ENCODE results near the gene SLC25A13.

SLC25A13 gene

DNA sequence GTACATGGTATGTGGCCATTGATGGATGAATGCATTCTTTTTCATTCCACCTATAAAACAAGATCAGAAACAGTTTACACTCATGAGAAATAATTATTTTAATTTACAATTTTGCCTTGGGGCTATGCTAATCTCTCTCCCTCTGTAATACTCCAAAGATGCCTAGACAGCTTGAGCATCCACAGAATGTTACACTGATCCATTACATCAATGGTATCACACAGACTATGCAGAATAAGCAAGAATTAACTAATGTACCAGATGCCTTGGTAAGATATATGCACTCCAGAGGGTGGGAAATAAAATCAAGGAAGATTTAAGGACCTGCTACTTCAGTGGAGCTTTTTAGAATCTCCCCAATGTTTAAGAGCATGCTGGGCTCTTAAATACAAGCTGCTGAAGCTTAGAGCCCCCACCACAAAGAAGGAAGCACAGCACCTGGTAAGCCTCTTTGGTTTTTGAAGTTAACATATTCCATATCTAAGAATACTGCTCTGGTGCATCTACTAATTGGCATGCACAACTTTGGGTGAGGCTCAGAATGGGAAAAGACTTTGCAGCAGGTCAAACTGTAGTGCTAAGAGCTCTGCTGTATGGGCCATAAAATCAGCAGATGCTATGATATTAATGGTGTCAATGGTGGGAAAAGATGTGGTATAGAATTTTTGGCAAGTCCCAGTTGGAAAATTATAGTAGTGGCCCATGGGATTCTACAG lies 219.6 kb downstream of the SLC25A13 start:
- Histone ChIP-seq H3K4me1 (ENCODE audit: control insufficient read depth, insufficient read depth, low read length, poor library complexity, severe bottlenecking) (no peaks in the 10 kb centered on the region), H3K27me3 (replicated peaks; ENCODE audit: control insufficient read depth, insufficient read depth, low read length, poor library complexity, severe bottlenecking) (no peaks in the 10 kb centered on the region), H3K36me3 (ENCODE audit: control insufficient read depth, insufficient read depth, low read length) (no peaks in the 10 kb centered on the region), H3K27ac (ENCODE audit: insufficient read depth, low read length, poor library complexity, severe bottlenecking) (no peak overlapping the region), H3K9me3 (ENCODE audit: control insufficient read depth, low read length) (no peaks in the 10 kb centered on the region), H3K4me3 (ENCODE audit: insufficient read depth, low read depth, low read length, poor library complexity, severe bottlenecking) (no peak overlapping the region)
- DNase-seq = no peak

DNA sequence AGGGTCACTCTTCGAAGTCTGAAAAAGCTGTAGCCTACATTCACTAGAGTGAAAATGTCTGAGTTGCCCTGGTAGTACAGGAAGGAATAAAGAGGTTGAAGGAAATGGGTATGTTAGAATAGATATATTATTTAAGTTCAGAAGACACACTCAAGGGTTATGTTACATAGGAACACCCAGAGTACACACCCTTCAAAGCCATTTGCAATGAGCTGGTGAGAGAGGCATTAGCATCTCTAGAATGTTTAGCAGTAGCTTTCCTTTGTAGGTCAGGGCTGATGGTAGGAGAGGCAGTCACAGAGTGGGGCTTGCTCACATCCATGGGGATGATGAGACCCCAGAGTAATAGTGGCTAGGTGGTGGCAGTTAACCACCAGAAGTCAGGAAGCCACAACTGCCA lies 221.2 kb downstream of the SLC25A13 start:
- H3K36me3 ChIP-seq (ENCODE audit: control insufficient read depth, insufficient read depth, low read length) = no peaks in the 10 kb centered on the region

DNA sequence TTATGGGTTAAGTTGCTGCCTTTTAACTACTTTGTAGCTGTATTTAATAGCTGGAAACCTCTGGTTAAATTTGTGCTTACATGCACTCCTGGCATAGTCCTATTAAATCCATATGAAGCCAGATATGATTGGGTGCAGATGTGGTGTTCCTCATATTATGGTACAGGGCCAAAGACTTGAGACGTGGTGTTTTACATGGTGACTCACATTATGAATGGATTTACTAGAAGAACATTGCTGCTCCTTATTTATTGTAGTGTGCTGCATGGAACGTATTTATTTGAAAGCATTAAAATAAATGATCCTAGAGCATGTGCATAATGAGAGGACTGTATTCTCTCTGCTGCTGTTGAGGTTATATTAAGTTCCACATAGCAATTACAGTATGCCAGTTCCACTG lies 224.1 kb downstream of the SLC25A13 start:
- Histone ChIP-seq H3K27ac (ENCODE audit: insufficient read depth, low read length, poor library complexity, severe bottlenecking) (no peak overlapping the region), H3K4me3 (ENCODE audit: insufficient read depth, low read depth, low read length, poor library complexity, severe bottlenecking) (no peak overlapping the region), H3K36me3 (ENCODE audit: control insufficient read depth, insufficient read depth, low read length) (no peaks in the 10 kb centered on the region), H3K27me3 (replicated peaks; ENCODE audit: control insufficient read depth, insufficient read depth, low read length, poor library complexity, severe bottlenecking) (no peaks in the 10 kb centered on the region), H3K4me1 (ENCODE audit: control insufficient read depth, insufficient read depth, low read length, poor library complexity, severe bottlenecking) (no peaks in the 10 kb centered on the region), H3K9me3 (ENCODE audit: control insufficient read depth, low read length) (no peaks in the 10 kb centered on the region)
- no peak for DNase-seq

More for the DNA sequence above, 221.2 kb downstream of the SLC25A13 start:
- no peaks in the 10 kb centered on the region for H3K9me3 ChIP-seq (ENCODE audit: control insufficient read depth, low read length)
- no peak for DNase-seq
- no peak overlapping the region for H3K27ac ChIP-seq (ENCODE audit: insufficient read depth, low read length, poor library complexity, severe bottlenecking)
- H3K4me1 ChIP-seq (ENCODE audit: control insufficient read depth, insufficient read depth, low read length, poor library complexity, severe bottlenecking) = no peaks in the 10 kb centered on the region
- H3K4me3 ChIP-seq (ENCODE audit: insufficient read depth, low read depth, low read length, poor library complexity, severe bottlenecking) = no peak overlapping the region
- no peaks in the 10 kb centered on the region for H3K27me3 ChIP-seq (replicated peaks; ENCODE audit: control insufficient read depth, insufficient read depth, low read length, poor library complexity, severe bottlenecking)

DNA sequence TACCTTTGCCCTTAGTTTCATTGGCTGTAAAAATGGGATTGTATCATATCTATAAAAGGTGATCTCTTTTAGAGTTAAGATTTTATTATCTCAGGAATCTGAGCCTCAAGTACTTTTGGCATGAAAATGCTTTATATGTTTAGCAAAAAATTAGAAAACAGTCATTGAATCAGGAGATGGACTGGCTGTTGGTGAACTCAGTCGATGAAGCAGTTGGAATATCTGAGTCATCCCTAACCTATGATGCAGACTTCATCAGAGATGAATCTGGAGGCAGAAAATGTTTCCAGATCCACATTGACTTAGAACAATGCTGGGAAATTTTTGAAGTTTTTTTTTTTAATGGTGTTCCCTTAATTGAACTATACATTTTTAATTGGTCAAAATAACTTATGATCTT lies 228.5 kb downstream of the SLC25A13 start:
- Histone ChIP-seq H3K27ac (ENCODE audit: insufficient read depth, low read length, poor library complexity, severe bottlenecking) (no peak overlapping the region), H3K27me3 (replicated peaks; ENCODE audit: control insufficient read depth, insufficient read depth, low read length, poor library complexity, severe bottlenecking) (no peaks in the 10 kb centered on the region), H3K4me3 (ENCODE audit: insufficient read depth, low read depth, low read length, poor library complexity, severe bottlenecking) (no peak overlapping the region), H3K9me3 (ENCODE audit: control insufficient read depth, low read length) (no peaks in the 10 kb centered on the region), H3K36me3 (ENCODE audit: control insufficient read depth, insufficient read depth, low read length) (no peaks in the 10 kb centered on the region), H3K4me1 (ENCODE audit: control insufficient read depth, insufficient read depth, low read length, poor library complexity, severe bottlenecking) (no peaks in the 10 kb centered on the region)
- DNase-seq = no peak

DNA sequence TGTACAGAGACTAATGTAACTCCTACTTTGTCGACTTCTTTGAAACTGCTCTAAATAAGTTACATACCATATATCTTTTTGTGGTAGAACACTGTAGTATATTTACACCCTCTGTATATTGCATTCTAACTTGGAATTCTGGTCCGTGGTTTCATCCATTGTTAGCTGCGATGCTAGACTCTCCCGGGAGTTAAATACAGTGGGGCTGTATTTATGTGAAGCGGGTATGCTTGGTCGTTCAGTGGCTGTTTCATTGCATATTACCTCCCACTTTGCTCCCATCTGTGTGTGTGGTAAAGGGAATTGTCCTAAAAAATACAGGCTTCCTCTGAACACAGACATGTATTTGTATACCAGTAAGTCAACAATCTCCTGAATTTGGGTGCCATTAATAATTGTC lies 231.1 kb downstream of the SLC25A13 start:
- no peaks in the 10 kb centered on the region for H3K36me3 ChIP-seq (ENCODE audit: control insufficient read depth, insufficient read depth, low read length)
- H3K4me1 ChIP-seq (ENCODE audit: control insufficient read depth, insufficient read depth, low read length, poor library complexity, severe bottlenecking) = no peaks in the 10 kb centered on the region
- H3K27me3 ChIP-seq (replicated peaks; ENCODE audit: control insufficient read depth, insufficient read depth, low read length, poor library complexity, severe bottlenecking) = no peaks in the 10 kb centered on the region
- no peaks in the 10 kb centered on the region for H3K9me3 ChIP-seq (ENCODE audit: control insufficient read depth, low read length)
- no peak for DNase-seq
- no peak overlapping the region for H3K4me3 ChIP-seq (ENCODE audit: insufficient read depth, low read depth, low read length, poor library complexity, severe bottlenecking)
- H3K27ac ChIP-seq (ENCODE audit: insufficient read depth, low read length, poor library complexity, severe bottlenecking) = no peak overlapping the region

DNA sequence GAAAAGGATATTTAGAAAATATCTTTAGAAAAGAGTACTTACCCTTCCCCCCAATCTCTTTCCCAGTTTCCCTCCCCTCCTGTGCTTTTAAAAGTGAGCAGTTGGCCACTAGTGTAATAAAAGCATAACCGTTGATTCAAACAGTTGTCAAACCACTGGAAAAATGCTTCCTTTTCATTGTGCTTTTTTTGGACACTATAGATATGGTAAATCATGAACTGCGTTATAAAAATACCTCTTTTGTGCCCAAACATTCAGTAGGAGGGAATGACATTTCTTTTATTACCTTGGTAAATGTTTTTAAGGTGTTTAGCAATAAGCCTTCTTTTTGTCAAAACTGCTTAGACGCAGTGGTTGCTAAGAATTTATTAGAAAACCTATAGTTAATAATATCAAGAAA lies 232.4 kb downstream of the SLC25A13 start:
- Histone ChIP-seq H3K4me1 (ENCODE audit: control insufficient read depth, insufficient read depth, low read length, poor library complexity, severe bottlenecking) (no peaks in the 10 kb centered on the region), H3K27me3 (replicated peaks; ENCODE audit: control insufficient read depth, insufficient read depth, low read length, poor library complexity, severe bottlenecking) (no peaks in the 10 kb centered on the region), H3K9me3 (ENCODE audit: control insufficient read depth, low read length) (no peaks in the 10 kb centered on the region), H3K36me3 (ENCODE audit: control insufficient read depth, insufficient read depth, low read length) (no peaks in the 10 kb centered on the region), H3K4me3 (ENCODE audit: insufficient read depth, low read depth, low read length, poor library complexity, severe bottlenecking) (no peak overlapping the region), H3K27ac (ENCODE audit: insufficient read depth, low read length, poor library complexity, severe bottlenecking) (no peak overlapping the region)
- no peak for DNase-seq

DNA sequence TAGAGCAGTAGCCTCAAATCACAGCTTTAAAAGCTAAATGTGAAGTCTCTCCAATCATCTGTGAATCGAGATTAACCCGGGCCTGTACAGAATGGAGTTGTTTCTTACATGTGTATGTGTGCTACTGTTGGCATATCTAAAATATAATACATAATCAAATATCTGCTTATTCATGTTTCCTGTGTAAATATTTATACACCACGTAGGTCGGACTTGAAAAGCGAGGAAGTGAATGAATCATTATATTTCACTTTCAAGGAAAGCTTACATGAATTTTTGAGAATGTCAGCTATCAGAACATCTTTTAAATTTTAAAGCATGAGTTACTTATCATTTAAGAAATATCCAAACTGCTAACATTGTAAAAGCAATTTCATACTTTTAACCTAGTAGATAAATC lies 233.3 kb downstream of the SLC25A13 start:
- Histone ChIP-seq H3K4me1 (ENCODE audit: control insufficient read depth, insufficient read depth, low read length, poor library complexity, severe bottlenecking) (no peaks in the 10 kb centered on the region), H3K27me3 (replicated peaks; ENCODE audit: control insufficient read depth, insufficient read depth, low read length, poor library complexity, severe bottlenecking) (no peaks in the 10 kb centered on the region), H3K27ac (ENCODE audit: insufficient read depth, low read length, poor library complexity, severe bottlenecking) (no peak overlapping the region), H3K36me3 (ENCODE audit: control insufficient read depth, insufficient read depth, low read length) (no peaks in the 10 kb centered on the region), H3K9me3 (ENCODE audit: control insufficient read depth, low read length) (no peaks in the 10 kb centered on the region), H3K4me3 (ENCODE audit: insufficient read depth, low read depth, low read length, poor library complexity, severe bottlenecking) (no peak overlapping the region)
- DNase-seq = no peak

DNA sequence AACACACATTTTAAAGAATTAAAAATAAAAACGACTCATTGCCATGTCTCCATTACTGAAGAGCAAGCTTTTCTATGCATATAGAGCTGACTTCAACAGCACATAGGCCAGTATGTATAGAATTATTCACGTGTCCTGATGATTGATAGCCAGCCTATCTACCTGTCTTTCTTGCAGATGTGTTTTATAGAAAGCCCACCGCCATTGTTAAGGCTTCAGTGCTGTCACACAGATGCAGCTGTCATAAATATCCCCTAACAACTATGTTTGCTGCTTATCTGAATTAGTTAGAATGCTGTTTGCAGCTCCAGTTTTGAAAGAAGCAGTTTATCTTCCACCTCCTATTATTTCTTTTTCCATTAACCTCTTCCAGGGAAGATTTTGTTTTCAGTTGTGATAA lies 235.9 kb downstream of the SLC25A13 start:
- H3K27me3 ChIP-seq (replicated peaks; ENCODE audit: control insufficient read depth, insufficient read depth, low read length, poor library complexity, severe bottlenecking) = no peaks in the 10 kb centered on the region
- no peak for DNase-seq
- H3K27ac ChIP-seq (ENCODE audit: insufficient read depth, low read length, poor library complexity, severe bottlenecking) = no peak overlapping the region
- H3K36me3 ChIP-seq (ENCODE audit: control insufficient read depth, insufficient read depth, low read length) = no peaks in the 10 kb centered on the region
- H3K4me1 ChIP-seq (ENCODE audit: control insufficient read depth, insufficient read depth, low read length, poor library complexity, severe bottlenecking) = no peaks in the 10 kb centered on the region
- no peaks in the 10 kb centered on the region for H3K9me3 ChIP-seq (ENCODE audit: control insufficient read depth, low read length)
- no peak overlapping the region for H3K4me3 ChIP-seq (ENCODE audit: insufficient read depth, low read depth, low read length, poor library complexity, severe bottlenecking)

DNA sequence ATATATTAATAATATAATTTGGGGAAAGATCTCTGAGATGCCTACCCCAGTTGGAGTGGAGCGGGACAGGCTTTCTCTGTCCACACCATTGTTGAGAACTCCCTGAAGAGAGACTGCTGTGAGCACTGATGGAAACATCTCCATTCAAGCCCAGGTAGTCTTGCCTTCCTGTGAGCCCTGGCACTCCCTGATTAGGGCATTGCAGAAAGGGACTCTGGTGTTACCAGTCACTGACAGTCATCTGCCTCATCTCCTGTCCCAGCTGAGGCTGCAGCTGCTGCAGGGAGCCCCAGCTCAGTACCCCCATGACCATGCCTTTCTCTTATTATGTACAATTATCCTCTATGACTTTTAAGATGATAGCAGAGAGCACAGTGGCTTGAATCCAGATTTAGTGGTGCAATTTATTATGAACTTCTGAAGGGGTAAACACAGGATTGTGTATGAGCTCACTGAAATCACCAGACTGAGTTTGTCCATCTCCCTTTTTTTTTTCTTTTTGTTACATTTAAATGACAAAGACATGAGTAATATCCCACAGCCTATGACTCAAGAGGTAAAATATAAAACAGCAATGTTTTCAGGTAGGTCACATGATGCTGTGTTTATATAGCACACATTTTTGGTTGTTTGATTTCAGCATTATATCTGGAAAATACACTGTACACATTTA lies 236.9 kb downstream of the SLC25A13 start:
- Histone ChIP-seq H3K36me3 (ENCODE audit: control insufficient read depth, insufficient read depth, low read length) (no peaks in the 10 kb centered on the region), H3K27me3 (replicated peaks; ENCODE audit: control insufficient read depth, insufficient read depth, low read length, poor library complexity, severe bottlenecking) (no peaks in the 10 kb centered on the region), H3K4me3 (ENCODE audit: insufficient read depth, low read depth, low read length, poor library complexity, severe bottlenecking) (no peak overlapping the region), H3K9me3 (ENCODE audit: control insufficient read depth, low read length) (no peaks in the 10 kb centered on the region), H3K4me1 (ENCODE audit: control insufficient read depth, insufficient read depth, low read length, poor library complexity, severe bottlenecking) (no peaks in the 10 kb centered on the region), H3K27ac (ENCODE audit: insufficient read depth, low read length, poor library complexity, severe bottlenecking) (no peak overlapping the region)
- DNase-seq = no peak

DNA sequence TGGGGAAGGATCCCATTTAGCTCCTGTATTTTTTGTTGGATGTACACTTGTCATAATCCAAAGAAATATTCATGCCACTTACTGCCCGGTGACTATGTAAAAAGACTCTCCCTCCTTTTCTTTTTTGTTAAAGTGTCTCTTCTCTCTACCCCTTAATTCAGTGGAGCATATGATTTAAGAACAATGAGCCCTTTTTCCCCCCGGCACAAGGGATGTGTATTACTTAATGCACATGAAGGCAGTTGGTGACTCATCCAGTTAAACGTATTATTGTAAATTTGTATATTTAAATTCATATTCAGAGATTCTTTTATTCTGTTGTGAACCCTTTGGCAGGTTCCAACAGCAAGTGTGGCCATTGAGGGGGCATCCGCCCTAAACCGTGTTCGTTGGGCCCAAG lies 241.9 kb downstream of the SLC25A13 start:
- H3K9me3 ChIP-seq (ENCODE audit: control insufficient read depth, low read length) = no peaks in the 10 kb centered on the region
- H3K4me3 ChIP-seq (ENCODE audit: insufficient read depth, low read depth, low read length, poor library complexity, severe bottlenecking) = no peak overlapping the region
- H3K4me1 ChIP-seq (ENCODE audit: control insufficient read depth, insufficient read depth, low read length, poor library complexity, severe bottlenecking) = peaks cover 7% of the 10 kb centered on the region
- H3K27me3 ChIP-seq (replicated peaks; ENCODE audit: control insufficient read depth, insufficient read depth, low read length, poor library complexity, severe bottlenecking) = peaks cover 13% of the 10 kb centered on the region
- H3K36me3 ChIP-seq (ENCODE audit: control insufficient read depth, insufficient read depth, low read length) = no peaks in the 10 kb centered on the region
- no peak overlapping the region for H3K27ac ChIP-seq (ENCODE audit: insufficient read depth, low read length, poor library complexity, severe bottlenecking)
- no peak for DNase-seq
